Fibroblast of pulmonary artery (primary cell): ENCODE measurements around the gene MRTFA.

ENCODE experiments used
- DNase-seq: peaks from one replicate; pipeline ENCODE4 v3.0.0-alpha.2; 2010; ENCODE audit warnings: low read depth
- H3K4me3 ChIP-seq: replicated peaks from 2 replicates; pipeline ENCODE4 v1.5.1; 2011; ENCODE audit warnings: low read depth, mild to moderate bottlenecking, control low read depth, low read length, moderate library complexity
- CTCF ChIP-seq: IDR thresholded peaks from 2 replicates; pipeline ENCODE4 v1.5.1; 2011; ENCODE audit warnings: mild to moderate bottlenecking, control low read depth, low read length, inconsistent platforms; ENCODE audit errors: missing control alignments

The MRTFA gene

GRCh38 chr22:40426594-40427333 is 209.8 kb downstream of the MRTFA start:
- H3K4me3 ChIP-seq, result no peak overlapping the region
- peak; percentile 25 for DNase-seq
- TF ChIP-seq CTCF, result no peak

GRCh38 chr22:40425082-40425481 is 211.4 kb downstream of the MRTFA start:
- no peak for DNase-seq
- TF ChIP-seq CTCF, result no peak
- H3K4me3 ChIP-seq, result no peak overlapping the region

- no peak for TF ChIP-seq CTCF
- H3K4me3 ChIP-seq, result no peak overlapping the region
- DNase-seq, result no peak
These were observed 212.5 kb downstream of the MRTFA start for GRCh38 chr22:40423882-40424640.

- TF ChIP-seq CTCF, result no peak
- no peak for DNase-seq
- no peak overlapping the region for H3K4me3 ChIP-seq
These were observed 213.2 kb downstream of the MRTFA start for GRCh38 chr22:40423310-40423688.

- H3K4me3 ChIP-seq, result no peak overlapping the region
- no peak for DNase-seq
- TF ChIP-seq CTCF, result no peak
These were observed 213.8 kb downstream of the MRTFA start for GRCh38 chr22:40422558-40423309.

GRCh38 chr22:40421941-40422340 is 214.6 kb downstream of the MRTFA start:
- no peak for TF ChIP-seq CTCF
- no peak for DNase-seq
- H3K4me3 ChIP-seq, result no peak overlapping the region
